NCI-H128 (cell line): ENCODE results near the gene AICDA.

Experiments used
- DNase-seq: peaks from one replicate; lab custom pipeline; 2025; ENCODE audit not compliant: unreplicated experiment; lab: John Stamatoyannopoulos, UW

Gene AICDA

DNA sequence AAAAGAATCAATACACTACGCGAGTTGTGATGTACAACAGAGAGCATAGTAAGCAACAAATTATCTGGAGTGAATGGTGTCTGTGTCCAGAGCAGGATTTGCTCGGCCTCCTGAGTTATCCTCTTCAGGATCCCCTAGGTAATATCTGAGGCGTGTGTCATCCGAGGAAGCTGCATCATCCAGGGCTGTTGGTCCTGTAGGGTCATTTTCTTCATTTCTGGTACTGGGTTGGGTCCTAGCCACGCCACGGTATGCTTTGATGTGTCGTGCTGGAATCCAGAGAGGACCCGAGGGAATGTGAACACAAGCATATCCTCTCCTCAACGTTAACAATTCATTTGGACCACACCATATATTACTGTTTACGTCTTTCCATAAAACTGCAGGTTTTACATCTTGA is 53.0 kb downstream of the AICDA start:
- no peak for DNase-seq

GRCh38 chr12:8556531-8557097 is 56.0 kb downstream of the AICDA start:
- no peak for DNase-seq

GRCh38 chr12:8554451-8555195 is 58.0 kb downstream of the AICDA start:
- DNase-seq, result no peak

DNA sequence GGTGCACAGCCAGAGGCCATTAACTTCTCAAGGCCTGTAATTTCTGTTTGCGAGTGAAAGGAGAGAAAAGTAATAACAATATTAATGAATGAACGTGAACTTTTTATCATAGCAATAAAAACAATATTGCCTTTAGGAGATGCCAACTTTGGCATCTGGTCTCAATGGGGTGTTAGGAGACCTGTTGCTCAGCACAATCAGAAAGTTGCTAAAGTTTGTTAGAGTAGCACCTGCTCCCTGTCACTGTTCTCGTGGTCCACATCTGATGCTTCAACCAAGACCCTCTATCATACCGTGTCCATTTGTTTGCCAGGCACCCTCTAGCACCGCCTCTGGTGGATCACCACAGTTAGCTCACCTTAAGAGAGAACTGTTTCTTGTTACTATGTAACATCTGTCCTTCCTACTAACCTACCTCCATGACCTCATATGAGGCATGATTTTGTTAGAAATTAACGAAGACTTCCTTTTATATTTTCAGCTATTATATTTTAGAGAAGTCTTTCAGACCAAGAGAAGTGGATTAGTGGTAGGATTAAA is 59.5 kb downstream of the AICDA start:
- DNase-seq, result no peak
